Measurements from ENCODE around the gene BLOC1S4.

Gene BLOC1S4

DNA sequence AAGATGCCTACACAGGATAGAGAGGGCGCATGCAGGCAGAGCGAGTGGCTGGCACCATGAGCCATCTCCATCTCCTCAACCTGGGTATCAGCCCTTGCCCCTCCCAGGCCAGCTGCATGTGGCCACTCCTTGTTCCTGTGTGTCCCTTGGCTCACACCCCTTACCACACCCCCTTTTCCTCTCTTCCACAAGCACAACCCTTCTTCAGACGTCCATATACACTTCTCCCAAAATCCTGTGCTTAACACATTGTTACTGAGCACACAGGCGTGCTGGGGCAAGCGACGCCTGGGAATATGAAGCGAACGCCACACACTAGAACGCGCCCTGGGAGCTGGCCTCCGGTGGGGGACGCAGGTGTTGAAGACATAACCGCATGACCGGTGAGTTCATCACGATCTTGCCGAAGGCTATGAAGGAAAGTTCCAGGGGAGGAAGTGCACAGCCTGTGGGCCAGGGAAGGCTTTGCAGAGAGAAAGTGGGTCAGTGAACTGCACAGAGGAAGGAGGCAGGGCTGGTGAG lies 47.4 kb downstream of the BLOC1S4 start:
- DNase-seq (ENCODE audit: low read depth in 2 of 2), result no peak

DNA sequence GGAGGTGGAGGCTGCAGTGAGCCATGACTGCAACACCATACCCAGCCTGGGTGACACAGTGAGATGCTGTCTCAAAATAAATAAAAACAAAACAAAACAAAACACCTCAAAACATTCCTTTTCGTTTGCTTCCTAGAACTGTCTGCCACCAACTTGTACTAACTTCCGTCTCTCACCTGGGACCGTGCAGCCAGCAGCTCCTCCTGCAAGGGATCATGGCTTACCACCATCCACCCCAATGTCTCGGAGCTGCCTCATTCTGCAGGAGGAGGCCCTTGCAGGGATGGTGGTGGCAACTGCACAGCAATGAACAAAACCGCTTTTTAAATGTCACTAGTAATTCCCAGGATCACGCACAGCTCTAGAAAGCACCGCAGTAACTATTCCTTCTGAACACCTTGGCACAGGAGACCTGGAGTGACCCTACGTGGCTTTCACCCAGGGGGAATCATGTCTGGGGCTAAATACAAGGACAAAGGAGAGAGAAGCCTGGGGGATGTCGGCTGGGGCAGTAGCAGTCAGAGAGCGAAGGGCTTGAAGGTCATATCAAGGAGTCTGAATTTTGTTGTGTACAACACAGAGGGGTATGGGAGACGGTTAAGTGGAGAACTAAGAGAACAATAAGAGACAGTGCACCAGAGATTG lies 49.1 kb downstream of the BLOC1S4 start:
- no peak for DNase-seq (ENCODE audit: low read depth in 2 of 2)

DNA sequence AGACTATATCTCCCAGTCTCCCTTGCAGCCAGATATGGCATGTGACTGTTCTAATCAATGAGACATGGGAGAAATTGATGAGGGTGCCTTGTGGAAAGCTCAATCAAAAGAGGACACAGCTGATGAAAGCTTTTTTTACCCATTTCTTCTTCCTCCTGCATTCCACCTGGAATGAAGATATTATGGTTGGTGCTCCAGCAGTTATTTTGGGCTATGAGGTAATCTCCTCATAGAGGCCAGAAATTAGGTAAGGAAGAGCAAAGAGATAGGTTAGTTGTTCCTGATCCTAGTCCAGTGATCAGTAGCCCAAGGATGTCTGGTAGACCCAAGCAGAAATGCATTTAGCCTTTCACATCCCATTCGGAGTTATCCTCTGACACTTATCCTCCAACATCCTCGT lies 49.7 kb downstream of the BLOC1S4 start:
- no peak for DNase-seq (ENCODE audit: low read depth in 2 of 2)

All from stimulated activated CD8-positive, alpha-beta memory T cell treated with anti-CD3 and anti-CD28 coated beads, Interleukin-2, amount 100 ng/mL, for 1 hour (primary cell).